IPS DF 4.7 (cell line): ENCODE results near the gene CCND1.

ENCODE experiments used
- DNase-seq: peaks from one replicate; pipeline ENCODE4 v3.0.0-alpha.2; 2013; ENCODE audit warnings: low spot score; ENCODE audit errors: extremely low read depth

CCND1 gene

DNA sequence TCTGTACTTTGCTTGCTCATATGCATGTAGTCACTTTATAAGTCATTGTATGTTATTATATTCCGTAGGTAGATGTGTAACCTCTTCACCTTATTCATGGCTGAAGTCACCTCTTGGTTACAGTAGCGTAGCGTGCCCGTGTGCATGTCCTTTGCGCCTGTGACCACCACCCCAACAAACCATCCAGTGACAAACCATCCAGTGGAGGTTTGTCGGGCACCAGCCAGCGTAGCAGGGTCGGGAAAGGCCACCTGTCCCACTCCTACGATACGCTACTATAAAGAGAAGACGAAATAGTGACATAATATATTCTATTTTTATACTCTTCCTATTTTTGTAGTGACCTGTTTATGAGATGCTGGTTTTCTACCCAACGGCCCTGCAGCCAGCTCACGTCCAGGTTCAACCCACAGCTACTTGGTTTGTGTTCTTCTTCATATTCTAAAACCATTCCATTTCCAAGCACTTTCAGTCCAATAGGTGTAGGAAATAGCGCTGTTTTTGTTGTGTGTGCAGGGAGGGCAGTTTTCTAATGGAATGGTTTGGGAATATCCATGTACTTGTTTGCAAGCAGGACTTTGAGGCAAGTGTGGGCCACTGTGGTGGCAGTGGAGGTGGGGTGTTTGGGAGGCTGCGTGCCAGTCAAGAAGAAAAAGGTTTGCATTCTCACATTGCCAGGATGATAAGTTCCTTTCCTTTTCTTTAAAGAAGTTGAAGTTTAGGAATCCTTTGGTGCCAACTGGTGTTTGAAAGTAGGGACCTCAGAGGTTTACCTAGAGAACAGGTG is 11.1 kb downstream of the CCND1 start:
- no peak for DNase-seq

- no peak for DNase-seq
These were observed 12.0 kb downstream of the CCND1 start for GRCh38 chr11:69652999-69653398.

GRCh38 chr11:69653406-69653960 is 12.5 kb downstream of the CCND1 start:
- no peak for DNase-seq

GRCh38 chr11:69654001-69654659 is 13.2 kb downstream of the CCND1 start:
- DNase-seq, result no peak

DNA sequence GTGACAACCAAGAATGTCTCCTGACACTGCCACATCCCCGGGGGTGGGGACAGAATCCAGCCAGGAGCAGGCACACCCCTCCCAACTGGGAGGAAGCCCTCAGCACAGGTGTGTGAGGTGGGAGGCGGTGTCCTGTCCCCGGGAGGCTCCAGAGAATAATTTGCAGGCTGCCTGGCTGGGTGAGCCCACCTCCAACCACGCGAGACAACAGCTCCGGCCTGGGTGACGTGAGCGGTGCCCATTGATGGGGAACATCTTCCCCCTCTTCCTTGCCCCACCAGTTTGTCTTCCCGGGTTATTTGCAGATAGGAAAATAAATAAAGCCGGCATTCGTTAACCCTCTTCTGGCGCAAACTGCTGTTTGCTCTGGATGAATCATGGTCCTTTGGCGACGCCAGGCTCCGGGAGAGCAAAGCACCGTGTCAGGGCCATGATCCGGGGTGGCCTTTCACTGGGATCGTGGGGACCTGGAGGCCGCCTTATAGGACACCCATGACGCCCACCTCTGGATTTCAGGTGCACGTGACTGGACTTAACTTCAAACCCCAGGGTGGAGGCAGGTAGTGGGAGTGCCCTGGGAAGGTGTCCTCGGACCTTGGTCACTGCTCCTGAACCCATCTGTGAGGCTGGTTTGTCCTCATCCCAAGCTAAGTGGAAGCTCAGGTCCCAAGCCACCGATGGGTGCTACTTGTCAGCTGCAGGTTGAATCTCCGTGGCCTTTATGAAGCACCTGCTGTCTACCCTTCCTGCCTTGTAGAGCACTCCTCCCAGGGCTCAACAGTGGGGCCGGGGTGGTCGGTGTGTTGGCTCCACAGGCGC is 13.9 kb downstream of the CCND1 start:
- DNase-seq, result no peak

GRCh38 chr11:69655479-69656428 is 14.8 kb downstream of the CCND1 start:
- no peak for DNase-seq

DNA sequence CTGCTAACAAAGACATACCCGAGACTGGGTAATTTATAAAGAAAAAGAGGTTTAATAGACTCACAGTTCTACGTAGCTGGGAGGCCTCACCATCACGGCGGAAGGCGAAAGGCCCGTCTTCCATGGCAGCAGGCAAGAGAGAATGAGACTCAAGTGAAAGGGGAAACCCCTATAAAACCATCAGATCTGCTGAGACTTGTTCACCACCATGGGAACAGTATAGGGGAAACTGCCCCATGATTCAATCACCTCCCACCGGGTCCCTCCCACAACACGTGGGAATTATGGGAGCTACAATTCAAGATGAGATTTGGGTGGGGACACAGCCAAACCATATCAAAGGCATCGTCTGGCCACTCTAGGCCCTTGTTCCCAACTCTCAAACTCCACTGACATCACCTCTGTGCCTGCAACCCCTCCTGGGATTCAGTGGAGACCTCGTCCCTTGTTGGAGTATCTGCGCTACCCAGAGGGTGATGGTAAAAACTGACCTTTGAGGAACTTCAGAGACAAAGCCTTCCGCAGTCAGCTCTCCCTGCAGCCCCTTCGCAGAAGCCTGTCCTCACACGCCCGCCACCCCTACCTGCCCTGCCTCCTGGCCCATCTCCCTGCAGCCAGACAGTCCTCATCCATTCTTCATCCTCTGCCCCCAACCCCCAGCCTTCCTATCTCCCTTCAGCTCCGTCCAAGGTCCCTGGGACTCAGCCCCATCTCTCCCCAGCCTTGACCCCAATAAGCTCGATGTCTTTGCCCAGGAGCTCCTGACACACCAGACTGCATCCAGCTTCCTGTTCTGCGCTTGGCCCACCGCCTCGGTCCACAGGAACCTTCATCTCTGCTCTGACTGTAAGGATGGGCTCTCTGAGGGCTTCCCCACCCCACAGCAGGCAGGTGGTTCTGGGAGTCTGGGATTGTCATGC is 15.8 kb downstream of the CCND1 start:
- no peak for DNase-seq

DNA sequence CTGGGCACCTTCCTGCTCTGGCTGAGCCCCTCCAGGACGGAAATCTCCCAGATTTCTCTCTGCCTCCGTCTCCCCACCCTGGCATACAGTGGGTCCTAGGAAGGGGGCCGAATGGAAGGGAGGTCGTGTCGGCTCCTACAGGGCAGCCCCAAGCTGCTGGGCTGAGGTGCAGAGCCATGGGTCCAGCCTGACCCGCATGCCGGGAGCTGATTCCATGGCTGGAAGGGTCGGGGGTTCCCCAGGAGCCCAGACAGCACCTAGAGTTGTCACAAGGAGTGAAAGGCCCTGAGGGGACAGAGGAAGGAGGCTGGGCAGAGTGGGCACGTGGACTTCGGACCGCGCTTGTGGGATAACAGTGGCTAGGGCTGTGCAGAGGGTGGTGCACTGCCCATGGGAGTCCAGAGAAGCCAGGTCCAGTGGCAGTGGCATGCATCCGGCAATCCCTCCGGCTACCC is 16.5 kb downstream of the CCND1 start:
- DNase-seq, result no peak

DNA sequence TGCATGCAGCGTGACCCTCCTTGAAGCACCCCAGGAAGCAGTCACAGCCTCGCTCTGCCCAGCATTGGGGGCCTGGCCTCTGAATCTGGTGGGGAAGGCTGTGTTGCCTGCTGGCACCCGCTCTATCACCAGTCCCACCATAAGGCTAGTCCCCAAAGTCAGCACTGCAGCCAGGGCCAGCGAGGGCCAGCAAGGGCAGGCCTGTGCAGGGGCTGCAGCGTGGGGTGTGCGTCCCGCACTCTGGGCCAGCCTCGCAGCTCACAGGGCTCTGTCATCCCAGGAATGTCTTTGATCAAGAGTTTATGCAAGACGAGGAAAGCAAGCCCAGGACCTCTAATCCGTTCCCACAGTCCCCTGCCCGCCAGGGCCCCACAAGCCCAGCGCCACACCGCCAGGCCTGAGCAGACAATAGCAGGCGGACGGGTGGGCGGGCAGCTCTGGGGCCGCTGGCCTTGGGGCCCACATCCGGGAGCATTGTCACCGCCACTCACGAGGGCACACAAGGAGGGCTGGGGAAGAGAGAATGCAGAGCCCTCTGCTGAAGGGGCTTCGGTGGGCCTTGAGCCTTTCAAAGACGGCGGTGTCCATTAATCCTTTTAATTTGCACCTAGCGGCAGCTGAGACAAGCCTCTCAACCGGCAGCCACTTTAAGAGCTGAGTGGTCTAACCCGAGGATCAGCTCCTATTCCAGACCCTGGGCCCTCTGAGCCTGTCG is 17.1 kb downstream of the CCND1 start:
- DNase-seq, result no peak

GRCh38 chr11:69658626-69659450 is 17.9 kb downstream of the CCND1 start:
- DNase-seq, result no peak

DNA sequence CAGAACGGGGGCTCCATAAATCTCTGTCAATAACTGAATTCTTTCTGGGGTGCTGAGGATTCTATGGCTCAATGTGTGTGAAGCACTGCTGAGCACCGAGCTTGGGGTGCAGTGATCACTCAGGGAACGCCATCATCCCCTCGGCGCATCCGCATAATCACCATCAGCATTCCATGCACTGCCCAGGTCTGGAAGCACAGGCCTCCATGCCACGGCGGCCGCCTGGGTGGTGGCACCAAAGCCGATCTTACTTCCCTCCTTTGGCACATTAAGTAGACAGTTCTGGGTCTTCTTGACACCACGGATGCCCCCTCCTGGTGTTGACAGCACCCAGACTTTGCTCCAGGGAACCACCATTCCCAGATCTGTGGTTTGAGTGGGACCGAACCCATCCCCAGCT is 18.6 kb downstream of the CCND1 start:
- no peak for DNase-seq

GRCh38 chr11:69660001-69660500 is 19.1 kb downstream of the CCND1 start:
- DNase-seq, result no peak

- DNase-seq, result no peak
These were observed 20.4 kb downstream of the CCND1 start for GRCh38 chr11:69661413-69661715.

DNA sequence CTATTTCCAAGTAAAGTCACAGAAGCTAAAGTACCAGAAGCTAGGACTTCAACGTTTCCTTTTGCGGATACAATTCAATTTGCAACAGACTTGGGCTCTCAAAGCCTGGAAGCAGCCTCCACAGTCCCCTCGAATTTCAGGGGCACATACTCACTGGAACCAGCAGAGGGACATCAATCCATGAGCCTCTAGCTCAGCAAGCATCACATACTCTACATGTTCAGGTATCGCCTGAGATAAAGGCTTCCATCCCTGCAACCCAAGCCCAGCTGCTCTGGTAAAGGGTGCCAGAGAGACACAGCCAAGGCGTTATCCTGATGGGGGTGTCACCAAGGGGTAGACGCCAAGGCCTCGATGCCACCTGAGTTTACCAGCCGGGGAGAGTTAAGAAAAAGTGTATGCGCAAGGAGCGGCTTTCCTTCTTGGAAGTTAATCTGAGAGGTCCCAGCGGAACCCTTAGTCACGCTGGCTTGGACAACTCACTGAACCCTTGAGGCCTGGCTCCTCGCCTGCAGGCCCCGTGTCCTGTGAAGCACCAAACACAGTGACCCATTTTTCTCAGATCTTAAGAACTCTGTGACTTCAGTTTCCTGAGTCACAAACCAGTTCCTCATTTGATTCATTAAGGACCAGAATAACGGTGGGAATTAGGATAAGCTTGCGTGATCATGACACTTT is 21.2 kb downstream of the CCND1 start:
- no peak for DNase-seq

GRCh38 chr11:69662806-69663205 is 21.9 kb downstream of the CCND1 start:
- no peak for DNase-seq

- DNase-seq, result no peak
These were observed 22.4 kb downstream of the CCND1 start for GRCh38 chr11:69663326-69663725.

GRCh38 chr11:69664103-69664775 is 23.3 kb downstream of the CCND1 start:
- DNase-seq, result no peak
